Kidney epithelial cell (primary cell): ENCODE data around the gene PRIM2. TPM values are rescaled to one million over a fixed set of nuclear protein-coding genes. Genes with fewer than 3 reads are reported as not detected.
"Not testable (repeated sequence)": the region's sequence is repeated elsewhere in the genome, so short reads cannot be mapped to it uniquely, and the experiment has no call there.

Experiments
- DNase-seq: peaks from one replicate; pipeline ENCODE4 v3.0.0-alpha.2; 2010; ENCODE audit warnings: low read depth
- H3K27me3 ChIP-seq: 2 replicates; pipeline ENCODE4 v1.6.0; 2011; ENCODE audit warnings: low read length; ENCODE audit not compliant: control insufficient read depth, insufficient read depth
- H3K36me3 ChIP-seq: 2 replicates; pipeline ENCODE4 v1.5.1; 2011; ENCODE audit warnings: low read length; ENCODE audit not compliant: control insufficient read depth, insufficient read depth
- H3K4me3 ChIP-seq: 2 replicates; pipeline ENCODE4 v1.5.1; 2011; ENCODE audit warnings: low read depth, mild to moderate bottlenecking, control low read depth, low read length
- CTCF ChIP-seq: IDR thresholded peaks from 2 replicates; pipeline ENCODE4 v1.5.1; 2011; ENCODE audit warnings: mild to moderate bottlenecking, moderate library complexity, low read length, control low read depth, inconsistent platforms; ENCODE audit not compliant: insufficient read depth, poor library complexity, severe bottlenecking
- total RNA-seq: library from RNA; depleted of rRNA; stranded (reverse); fragments of >200 nt; gene quantifications from 2 replicates; pipeline ENCODE4 v1.2.3, GENCODE V29; 2015

Gene PRIM2
- total RNA-seq, 1 donor from 2014 or later = 17.9 TPM

- no peaks in the 10 kb centered on the region for H3K36me3 ChIP-seq
- no peak for TF ChIP-seq CTCF
- DNase-seq = no peak
- H3K4me3 ChIP-seq = no peak overlapping the region
- H3K27me3 ChIP-seq = no peaks in the 10 kb centered on the region
Measured at GRCh38 chr6:57469072-57469471, 151.6 kb downstream of the PRIM2 start.

- not testable (repeated sequence) for DNase-seq, H3K27me3 ChIP-seq, H3K4me3 ChIP-seq, H3K36me3 ChIP-seq
Measured at GRCh38 chr6:57470148-57470547, 152.7 kb downstream of the PRIM2 start.

GRCh38 chr6:57471314-57471864 lies 154.0 kb downstream of the PRIM2 start:
- not testable (repeated sequence) for H3K36me3 ChIP-seq, H3K4me3 ChIP-seq, H3K27me3 ChIP-seq, DNase-seq

- peak; percentile 69 for DNase-seq
- not testable (repeated sequence) for H3K36me3 ChIP-seq, H3K4me3 ChIP-seq, H3K27me3 ChIP-seq
Measured at GRCh38 chr6:57472861-57473362, 155.5 kb downstream of the PRIM2 start.

GRCh38 chr6:57474862-57475475 lies 157.5 kb downstream of the PRIM2 start:
- DNase-seq, H3K4me3 ChIP-seq: not testable (repeated sequence)

GRCh38 chr6:57475656-57476055 lies 158.2 kb downstream of the PRIM2 start:
- not testable (repeated sequence) for DNase-seq, H3K27me3 ChIP-seq, H3K4me3 ChIP-seq

More at GRCh38 chr6:57474862-57475475, 157.5 kb downstream of the PRIM2 start:
- not testable (repeated sequence) for H3K27me3 ChIP-seq, H3K36me3 ChIP-seq

GRCh38 chr6:57480194-57480593 lies 162.8 kb downstream of the PRIM2 start:
- H3K36me3 ChIP-seq, H3K27me3 ChIP-seq, DNase-seq, H3K4me3 ChIP-seq: not testable (repeated sequence)

More at GRCh38 chr6:57475656-57476055, 158.2 kb downstream of the PRIM2 start:
- H3K36me3 ChIP-seq = not testable (repeated sequence)

GRCh38 chr6:57481121-57481520 lies 163.7 kb downstream of the PRIM2 start:
- H3K27me3 ChIP-seq, DNase-seq, H3K36me3 ChIP-seq, H3K4me3 ChIP-seq: not testable (repeated sequence)

- not testable (repeated sequence) for H3K4me3 ChIP-seq, H3K36me3 ChIP-seq, DNase-seq, H3K27me3 ChIP-seq
Measured at GRCh38 chr6:57482471-57482870, 165.0 kb downstream of the PRIM2 start.

- H3K27me3 ChIP-seq, DNase-seq, H3K36me3 ChIP-seq, H3K4me3 ChIP-seq: not testable (repeated sequence)
Measured at GRCh38 chr6:57486494-57487081, 169.2 kb downstream of the PRIM2 start.

GRCh38 chr6:57488551-57488950 lies 171.1 kb downstream of the PRIM2 start:
- H3K4me3 ChIP-seq, DNase-seq, H3K27me3 ChIP-seq, H3K36me3 ChIP-seq: not testable (repeated sequence)

- not testable (repeated sequence) for DNase-seq, H3K4me3 ChIP-seq, H3K27me3 ChIP-seq, H3K36me3 ChIP-seq
Measured at GRCh38 chr6:57489887-57490286, 172.5 kb downstream of the PRIM2 start.

GRCh38 chr6:57491795-57492194 lies 174.4 kb downstream of the PRIM2 start:
- DNase-seq, H3K36me3 ChIP-seq, H3K4me3 ChIP-seq, H3K27me3 ChIP-seq: not testable (repeated sequence)

GRCh38 chr6:57496251-57496650 lies 178.8 kb downstream of the PRIM2 start:
- H3K36me3 ChIP-seq, DNase-seq, H3K4me3 ChIP-seq, H3K27me3 ChIP-seq: not testable (repeated sequence)
